GM12878 (cell line): ENCODE measurements around the gene PSME3. TPM values are rescaled to one million over a fixed set of nuclear protein-coding genes. Genes with fewer than 3 reads are reported as not detected.

Experiments used
- BCL11A ChIP-seq: IDR thresholded peaks from 2 replicates; pipeline ENCODE4 v1.6.1; 2011; ENCODE audit warnings: low read depth, low read length
- CEBPZ ChIP-seq: fragments of 150-350 bp; IDR thresholded peaks from 2 replicates; pipeline ENCODE4 v1.6.1; 2016; ENCODE audit warnings: low read depth, low read length
- E2F8 ChIP-seq: fragments of 450-650 bp; IDR thresholded peaks from 2 replicates; pipeline ENCODE4 v1.6.1; 2018; ENCODE audit warnings: mild to moderate bottlenecking, low read depth, moderate library complexity; ENCODE audit not compliant: partially characterized antibody
- IRF3 ChIP-seq: fragments of 450-650 bp; IDR thresholded peaks from 2 replicates; pipeline ENCODE4 v1.6.1; 2014; ENCODE audit warnings: mild to moderate bottlenecking
- JUND ChIP-seq: IDR thresholded peaks from 2 replicates; pipeline ENCODE4 v1.6.1; 2012; ENCODE audit warnings: low read depth, mild to moderate bottlenecking, low read length, improper control_type of control experiment, moderate library complexity
- KLF5 ChIP-seq: fragments of 450-650 bp; IDR thresholded peaks from 2 replicates; pipeline ENCODE4 v1.6.1; 2014; ENCODE audit warnings: mild to moderate bottlenecking; ENCODE audit not compliant: partially characterized antibody
- MYC ChIP-seq: IDR thresholded peaks from 2 replicates; pipeline ENCODE4 v1.6.1; 2011; ENCODE audit warnings: mild to moderate bottlenecking, low read length, moderate library complexity, inconsistent platforms; ENCODE audit not compliant: insufficient read depth, insufficient replicate concordance, insufficient read length, severe bottlenecking
- NBN ChIP-seq: fragments of 450-650 bp; IDR thresholded peaks from 2 replicates; pipeline ENCODE4 v1.6.1; 2016
- NR2C2 ChIP-seq: IDR thresholded peaks from 2 replicates; pipeline ENCODE4 v1.6.1; 2011; ENCODE audit warnings: borderline replicate concordance, low read depth; ENCODE audit not compliant: control insufficient read depth, insufficient read length
- PBX3 ChIP-seq: IDR thresholded peaks from 2 replicates; pipeline ENCODE4 v1.6.1; 2011; ENCODE audit warnings: mild to moderate bottlenecking, low read depth, low read length, moderate library complexity; ENCODE audit not compliant: insufficient replicate concordance
- SIN3A ChIP-seq: IDR thresholded peaks from 2 replicates; pipeline ENCODE4 v1.6.1; 2012; ENCODE audit warnings: low read depth, low read length, improper control_type of control experiment
- SREBF1 ChIP-seq: IDR thresholded peaks from 2 replicates; pipeline ENCODE4 v1.6.1; 2012; ENCODE audit warnings: mild to moderate bottlenecking, low read length
- TCF3 ChIP-seq: IDR thresholded peaks from 2 replicates; pipeline ENCODE4 v1.6.1; 2012; ENCODE audit warnings: low read depth, mild to moderate bottlenecking, low read length, borderline replicate concordance; ENCODE audit not compliant: insufficient read depth
- ZBTB11 ChIP-seq: fragments of 450-650 bp; formaldehyde crosslinking; IDR thresholded peaks from 2 replicates; pipeline ENCODE4 v1.5.0; 2022; ENCODE audit warnings: mild to moderate bottlenecking, missing genetic modification characterization
- polyA plus RNA-seq, 11 experiments: library from polyadenylated mRNA; depleted of rRNA in 4 of 11; unstranded in 6 of 11; stranded (reverse) in 5 of 11; fragments of >200 nt; fragmentation: Nextera tagmentation in 4 of 11; fragmentation: Illumina TruSeq in 1 of 11; extraction: Ambion mirVana in 4 of 11; extraction: Trizol in 1 of 11; gene quantifications; 1 replicate in 1 of 11; 2 replicates in 10 of 11; pipeline versions ENCODE4 v1.2.1 to v1.2.3, GENCODE V29; 2011 to 2016; ENCODE audit warnings: inconsistent platforms in 2 of 11, missing spikeins in 2 of 11, low read depth in 1 of 11
- total RNA-seq, 4 experiments: library from RNA; depleted of rRNA in 3 of 4; stranded (reverse); fragments of >200 nt in 3 of 4; fragmentation: Illumina TruSeq in 1 of 4; extraction: Trizol in 1 of 4; gene quantifications; 2 replicates each; pipeline versions ENCODE4 v1.2.1 to v1.2.3, GENCODE V29; 2013 to 2021

PSME3 gene
- total and polyA plus RNA-seq, 10 of the 15 experiments (the other 5 are each of a cell fraction or from before 2014, with no cell fraction given): 26.9 to 330 (median 137) TPM

GRCh38 chr17:42832934-42833766 is at the start of gene PSME3 (continued):
- TF ChIP-seq NBN: peak; percentile 99
- TF ChIP-seq PBX3: no peak
- peak; percentile 99 for TF ChIP-seq MYC
- 0 out of 2 replicates have a peak, but pooled peaks have one; percentile 16 for TF ChIP-seq TCF3
- TF ChIP-seq IRF3: peak; percentile 17; the same call in 1 of the 2 replicates
- TF ChIP-seq JUND: no peak
- peak; percentile 85 for TF ChIP-seq ZBTB11 (CRISPR knock-in tag)
- no peak for TF ChIP-seq CEBPZ
- peak; percentile 86; the same call in 1 of the 2 replicates for TF ChIP-seq SIN3A
- no peak for TF ChIP-seq NR2C2
- TF ChIP-seq KLF5: peak; percentile 84
- TF ChIP-seq E2F8: peak; percentile 94
- TF ChIP-seq BCL11A: 0 out of 2 replicates have a peak, but pooled peaks have one; percentile 7
- no peak; the same call in 1 of the 2 replicates for TF ChIP-seq SREBF1
